HG02623 (cell line): ENCODE results near the gene MPPED1.

Experiments
- ATAC-seq: cut with Tn5 transposase; IDR thresholded peaks from one replicate; pipeline ENCODE4 v1.9.1; 2021; ENCODE audit warnings: moderate library complexity; ENCODE audit not compliant: unreplicated experiment

The MPPED1 gene

DNA sequence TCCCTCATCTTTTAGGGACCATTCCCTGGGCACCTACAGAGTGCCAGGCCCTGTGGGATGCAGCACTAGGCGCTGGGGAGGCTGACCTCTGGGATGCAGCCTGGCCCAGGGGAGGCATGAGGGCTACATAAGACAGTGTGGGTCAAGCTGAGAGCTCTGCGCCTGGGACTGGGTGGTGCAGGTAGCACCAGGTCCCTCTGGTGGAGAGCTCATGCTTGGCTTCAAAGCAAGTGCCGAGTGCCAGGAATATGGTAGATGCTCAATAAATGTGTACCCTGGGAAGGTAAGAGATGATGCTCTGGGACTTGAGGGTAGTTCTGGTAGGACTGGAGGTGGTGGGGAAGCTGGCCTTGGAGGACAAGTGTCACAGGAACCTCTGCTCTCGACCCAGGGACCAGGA is 2.0 kb upstream of the MPPED1 start:
- no peak for ATAC-seq

- no peak for ATAC-seq
Measured at GRCh38 chr22:43411040-43411868, 560 bp upstream of the MPPED1 start.

GRCh38 chr22:43412808-43413795 is 1.3 kb downstream of the MPPED1 start:
- no peak for ATAC-seq

- no peak for ATAC-seq
Measured at GRCh38 chr22:43413826-43414225, 2.0 kb downstream of the MPPED1 start.

- ATAC-seq: no peak
Measured at GRCh38 chr22:43415681-43416080, 3.9 kb downstream of the MPPED1 start.

DNA sequence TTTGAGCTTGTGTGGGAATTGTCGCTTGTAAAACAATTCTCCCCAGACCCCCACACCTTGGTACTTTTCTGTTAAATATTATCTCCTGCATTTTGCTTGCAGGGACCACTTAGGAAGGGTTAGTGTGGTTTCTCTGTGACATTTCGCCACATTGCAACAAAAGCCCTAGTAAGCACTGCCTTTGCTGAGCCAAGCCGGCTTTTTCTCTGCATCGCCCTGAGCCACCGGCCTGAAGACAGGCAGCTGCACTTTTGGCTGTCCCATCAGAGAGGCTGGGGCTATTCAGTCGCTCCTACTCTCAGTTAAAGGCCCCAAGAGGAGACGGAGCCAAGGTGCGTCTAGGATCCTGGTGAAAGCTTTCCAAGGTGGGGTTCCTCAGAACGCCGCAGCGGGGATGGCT is 5.7 kb downstream of the MPPED1 start:
- no peak for ATAC-seq

- no peak for ATAC-seq
Measured at GRCh38 chr22:43418079-43418825, 6.4 kb downstream of the MPPED1 start.

DNA sequence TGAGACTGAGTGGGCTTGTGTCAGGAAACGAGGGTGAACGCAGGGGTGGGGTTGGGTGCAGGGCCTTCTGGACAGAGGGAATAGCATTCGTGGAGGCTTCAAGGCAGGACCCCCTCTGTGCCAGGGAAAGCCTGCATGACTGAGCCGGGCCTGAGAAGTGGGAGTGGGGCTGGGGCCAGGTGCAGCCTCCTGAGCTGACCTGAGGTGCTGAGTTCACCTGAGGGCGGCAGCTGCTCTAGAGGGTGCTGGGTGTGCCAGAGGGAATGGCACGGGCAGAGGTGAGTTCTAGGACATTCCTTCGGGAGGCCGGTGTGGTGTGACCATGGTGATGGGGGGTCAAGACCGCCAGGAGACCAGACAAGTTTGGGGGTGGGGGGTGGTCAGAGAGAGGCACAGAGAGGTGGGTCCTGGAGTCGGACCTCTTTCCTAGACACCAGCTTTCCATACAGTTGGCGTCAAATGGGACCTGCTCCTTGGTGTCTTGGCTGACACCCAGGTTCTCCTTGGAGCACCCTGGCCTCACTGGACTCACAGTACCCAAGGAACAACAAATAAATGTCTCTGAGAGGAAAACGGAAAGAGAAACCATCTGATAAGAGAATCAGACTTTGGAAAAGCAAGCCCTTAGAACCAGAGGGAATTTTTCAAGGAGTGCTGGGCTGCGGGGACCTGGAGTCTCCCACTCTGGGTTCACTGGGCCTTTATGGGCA is 7.7 kb downstream of the MPPED1 start:
- no peak for ATAC-seq

- no peak for ATAC-seq
Measured at GRCh38 chr22:43421046-43421665, 9.3 kb downstream of the MPPED1 start.

DNA sequence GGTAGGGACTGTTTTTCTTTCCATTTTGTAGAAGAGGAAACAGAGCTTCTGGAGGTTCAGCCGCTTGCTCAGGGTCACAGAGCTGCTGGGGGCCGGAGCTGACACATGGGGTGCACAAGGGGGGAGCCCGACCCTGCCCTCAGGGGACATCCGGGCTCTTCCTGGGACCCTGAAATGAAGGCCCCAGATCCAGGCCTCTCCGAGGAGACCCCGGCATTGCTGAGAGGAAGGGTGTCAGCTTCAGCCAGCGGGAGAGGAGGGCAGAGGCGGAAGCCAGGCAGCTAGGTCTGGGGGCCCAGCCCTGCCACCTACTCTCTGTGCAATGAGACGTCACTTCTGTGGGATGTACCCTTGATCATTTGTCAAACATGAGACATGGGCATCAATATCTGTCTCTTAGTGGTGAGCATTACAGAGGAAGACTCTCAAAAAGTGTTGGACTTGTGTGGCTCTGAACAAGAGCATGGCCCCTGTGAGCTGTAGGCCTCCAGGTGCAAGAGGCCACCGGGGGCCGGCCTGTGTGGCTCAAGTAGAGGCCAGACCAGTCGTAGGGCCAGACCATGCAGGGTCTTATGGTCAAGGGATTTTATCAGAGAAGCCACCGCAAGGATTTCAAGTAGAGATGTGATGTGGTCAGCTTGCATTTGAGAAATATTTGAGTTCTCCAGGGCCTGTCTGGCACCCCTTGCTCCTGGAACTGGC is 10.3 kb downstream of the MPPED1 start:
- ATAC-seq: no peak

DNA sequence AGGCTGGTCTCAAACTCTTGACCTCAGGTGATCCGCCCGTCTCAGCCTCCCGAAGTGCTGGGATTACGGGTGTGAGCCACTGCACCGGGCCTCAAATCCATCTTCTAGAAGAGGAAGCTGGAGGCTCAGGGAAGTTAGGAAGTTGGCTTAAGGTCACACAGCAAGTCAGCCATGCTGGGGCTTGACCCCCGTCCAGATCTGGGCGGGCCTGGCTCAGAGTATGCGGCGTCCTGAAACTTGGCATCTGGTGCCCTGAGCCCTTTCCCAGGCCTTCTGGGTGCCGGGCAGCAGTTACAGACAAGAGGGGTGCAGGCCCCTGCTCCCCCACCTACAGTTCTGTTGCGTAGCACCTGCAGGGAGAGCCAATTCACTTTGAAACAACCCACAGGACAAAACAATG is 11.2 kb downstream of the MPPED1 start:
- ATAC-seq: no peak

GRCh38 chr22:43424201-43424600 is 12.4 kb downstream of the MPPED1 start:
- ATAC-seq: no peak

DNA sequence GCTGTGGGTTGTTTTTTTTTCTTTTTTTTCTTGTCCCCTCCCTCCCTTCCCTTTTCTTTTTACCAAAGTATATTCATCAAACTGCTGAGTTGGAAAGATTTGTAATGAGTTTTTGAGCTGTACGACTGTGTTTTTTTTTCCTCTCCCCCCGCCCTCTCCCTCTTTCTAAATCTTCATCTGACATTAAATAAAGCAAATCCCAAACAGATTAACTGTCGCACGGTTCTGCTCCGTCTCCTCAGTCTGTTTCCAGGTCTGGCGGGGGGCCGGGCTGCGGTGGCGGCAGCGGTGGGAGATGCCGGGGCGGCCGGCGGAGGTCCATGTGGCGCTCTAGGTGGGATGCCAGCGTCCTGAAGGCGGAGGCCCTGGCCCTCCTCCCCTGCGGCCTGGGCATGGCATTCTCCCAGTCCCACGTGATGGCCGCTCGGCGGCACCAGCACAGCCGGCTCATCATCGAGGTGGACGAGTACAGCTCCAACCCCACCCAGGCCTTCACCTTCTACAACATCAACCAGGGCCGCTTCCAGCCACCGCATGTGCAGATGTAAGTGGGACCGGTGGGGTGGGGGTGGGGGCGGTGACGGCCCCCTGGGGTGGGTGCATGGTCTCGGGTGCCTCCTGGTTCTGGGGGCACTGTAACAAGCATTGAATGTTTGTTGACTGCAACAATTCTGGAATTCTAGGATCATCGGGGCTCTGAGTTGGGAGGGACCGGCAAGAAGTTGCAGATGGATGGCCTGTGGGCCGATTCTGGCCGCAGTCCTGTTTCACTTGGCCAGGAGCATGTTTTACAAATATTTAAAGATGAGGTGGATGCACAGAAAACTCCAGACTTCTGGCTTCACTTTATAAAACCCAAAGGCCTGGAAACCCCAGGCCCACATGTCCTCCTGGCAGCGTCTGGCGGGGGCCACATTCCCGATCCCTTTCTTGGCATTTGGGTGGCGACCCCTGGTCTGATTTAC is 13.1 kb downstream of the MPPED1 start:
- no peak for ATAC-seq

DNA sequence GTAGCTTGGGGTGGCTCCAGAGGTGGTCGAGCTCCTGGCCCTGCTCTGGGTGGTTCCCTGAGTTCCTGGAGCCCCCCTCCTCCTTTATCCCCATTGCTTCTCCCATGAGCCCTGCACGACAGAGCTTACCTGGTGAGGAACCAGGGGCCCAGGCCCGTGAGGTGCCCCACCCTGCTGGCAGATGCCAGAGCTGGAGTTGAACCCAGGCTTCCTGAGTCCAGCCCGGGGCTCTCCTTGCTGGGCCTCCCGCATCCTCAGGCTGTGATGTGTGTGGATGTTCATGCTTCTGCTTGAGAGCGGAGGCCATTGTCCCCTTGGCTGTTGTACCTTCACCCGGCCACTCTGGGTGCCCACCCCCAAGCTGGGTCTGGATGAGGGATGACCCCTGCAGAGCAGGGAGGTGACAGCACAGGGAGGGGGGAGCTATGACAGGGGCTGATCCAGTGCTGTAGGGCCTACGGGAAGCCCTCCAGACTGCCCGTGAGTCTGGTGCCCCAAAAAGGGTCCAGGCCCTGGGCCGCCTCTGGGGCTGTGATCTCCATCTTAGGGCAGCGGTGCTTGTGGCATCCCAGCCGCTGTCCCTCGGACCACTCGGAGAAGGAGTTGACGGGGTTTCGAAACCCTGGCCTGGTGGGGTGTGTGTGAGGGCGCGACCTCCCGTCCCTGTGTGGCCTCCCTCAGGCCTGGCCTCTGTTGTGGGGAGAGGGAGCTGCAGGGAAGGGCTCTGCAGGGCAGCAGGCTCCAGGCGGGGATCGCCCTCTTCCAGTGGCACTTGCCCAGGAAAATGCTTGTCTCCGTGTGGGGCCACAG is 14.4 kb downstream of the MPPED1 start:
- no peak for ATAC-seq

DNA sequence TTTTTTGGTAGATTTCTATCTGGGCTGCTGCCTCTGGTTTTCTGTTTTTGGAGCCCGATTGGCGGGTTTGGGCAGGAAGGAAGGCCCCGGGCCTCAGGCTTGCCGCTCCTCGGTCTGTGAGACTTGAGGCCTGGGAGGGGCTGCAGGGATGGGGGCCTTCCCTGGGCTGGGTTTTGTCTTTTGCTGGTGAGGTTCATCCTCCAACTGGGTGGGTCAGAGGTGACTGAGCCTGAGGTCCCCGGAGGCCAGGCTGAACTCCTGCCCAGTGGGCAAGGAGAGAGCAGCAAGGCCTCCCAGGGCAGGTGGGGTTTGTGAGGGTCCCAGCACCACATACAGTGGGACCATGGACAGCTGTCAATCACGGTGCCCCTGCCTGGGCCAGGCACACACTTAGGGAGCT is 15.0 kb downstream of the MPPED1 start:
- no peak for ATAC-seq

DNA sequence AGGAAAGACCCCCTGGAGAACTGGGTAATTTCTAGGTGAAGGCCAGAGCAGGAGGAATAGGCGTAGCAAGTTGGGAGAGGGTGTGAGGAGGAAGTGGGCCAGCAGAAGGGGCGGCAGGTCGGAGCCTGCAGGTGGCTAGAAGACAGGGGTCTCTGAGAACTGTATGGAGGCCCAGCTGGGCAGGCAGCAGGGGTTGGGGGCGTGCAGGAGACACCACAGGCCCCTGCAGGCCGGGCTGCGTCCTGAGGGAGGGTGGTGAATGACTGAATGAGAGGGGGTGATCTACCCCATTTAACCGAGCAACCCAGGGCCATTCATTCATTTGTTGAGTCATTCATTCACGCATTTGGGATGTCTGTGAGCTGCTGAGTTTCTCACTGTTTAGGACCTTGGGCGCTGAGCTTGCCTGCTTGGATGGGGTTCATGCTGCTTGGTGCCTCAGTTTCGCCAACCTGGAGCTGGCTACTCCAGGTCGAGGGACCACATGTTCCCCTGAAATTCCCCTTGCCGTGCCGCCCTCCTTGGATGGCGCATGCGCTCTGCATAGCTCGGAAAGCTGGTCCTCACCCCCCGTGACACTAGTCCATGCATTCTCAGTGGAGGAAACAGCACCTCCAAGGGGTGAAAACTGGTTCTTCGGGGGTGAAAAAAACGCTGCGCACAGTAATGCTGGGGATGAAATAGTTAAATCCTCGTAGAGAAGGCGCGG is 15.6 kb downstream of the MPPED1 start:
- no peak for ATAC-seq

DNA sequence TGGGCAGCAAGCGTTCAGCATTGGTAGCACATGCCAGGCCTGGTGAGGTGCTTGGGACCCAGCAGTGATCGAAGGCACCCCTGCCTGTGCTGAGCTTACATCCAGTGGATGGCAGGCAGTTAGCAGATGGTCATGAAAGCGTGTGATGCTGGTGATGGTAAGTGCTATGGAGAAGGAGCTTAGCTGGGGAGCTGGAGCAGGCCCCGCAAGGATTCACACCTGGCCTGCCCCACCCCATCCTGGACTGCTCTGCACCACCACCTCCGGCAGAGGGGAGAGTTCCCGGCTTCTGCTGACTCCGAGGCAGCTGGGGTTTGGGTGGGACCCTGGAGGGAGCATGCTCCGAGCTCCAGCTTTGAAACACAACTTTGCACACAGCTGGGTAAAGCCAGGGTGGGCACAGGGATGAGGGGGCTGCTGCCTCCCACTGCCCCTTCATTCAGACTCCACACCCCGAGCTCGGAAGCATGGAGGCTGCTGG is 16.2 kb downstream of the MPPED1 start:
- no peak for ATAC-seq
